ENCODE measurements around the gene SPTLC3.

SPTLC3 gene

DNA sequence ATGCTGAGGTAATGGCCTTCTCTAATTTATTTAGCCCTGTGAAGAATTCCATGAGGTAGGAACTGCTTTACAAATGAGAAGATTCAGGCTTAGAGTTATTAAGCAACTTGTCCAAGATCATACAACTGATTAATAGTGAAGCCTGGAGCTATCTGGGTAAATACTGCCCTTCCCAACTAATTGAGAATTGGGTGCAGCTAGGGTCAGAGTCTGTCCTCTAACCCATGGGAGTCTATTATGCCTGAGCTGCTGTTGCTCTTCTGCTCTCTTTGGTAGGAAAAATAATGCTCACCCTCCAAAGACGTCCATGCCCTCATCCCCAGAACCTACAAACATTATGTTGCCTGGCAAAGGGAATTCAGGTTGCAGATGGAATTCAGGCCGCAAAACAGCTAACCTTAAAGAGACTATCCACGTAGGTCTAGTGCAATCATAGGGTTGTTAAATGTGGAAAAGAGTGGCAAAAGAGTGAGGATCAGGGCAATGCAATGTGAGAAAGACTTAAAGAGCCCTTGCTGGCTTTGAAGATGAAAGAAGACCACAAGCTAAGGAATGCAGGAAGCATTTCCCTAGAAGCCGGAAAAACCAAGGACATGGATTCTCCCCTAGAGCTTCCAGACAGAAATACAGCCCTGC, 90.1 kb downstream of the SPTLC3 start:
- DNase-seq (ENCODE audit: low read depth in 2 of 2): no peak

DNA sequence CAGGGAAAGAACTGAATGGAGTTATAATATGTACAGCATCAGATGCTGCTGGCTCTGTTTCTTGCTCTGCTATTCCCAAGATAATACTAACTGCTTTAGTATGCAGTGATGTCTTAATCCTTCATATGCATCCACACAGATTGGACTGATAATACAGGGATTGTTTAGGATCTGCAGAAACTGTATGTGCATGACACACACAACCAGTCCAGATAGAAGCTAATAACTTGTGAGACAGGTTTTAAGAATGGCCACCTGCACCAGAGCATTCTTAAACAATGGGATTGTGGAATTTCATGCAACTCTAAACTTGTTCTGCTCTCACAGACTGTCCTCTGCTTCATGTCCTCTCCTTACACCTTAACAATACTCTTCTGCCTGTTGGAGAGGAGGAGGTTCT, 90.9 kb downstream of the SPTLC3 start:
- DNase-seq (ENCODE audit: low read depth in 2 of 2): no peak

GRCh38 chr20:13101276-13101675, 92.5 kb downstream of the SPTLC3 start:
- DNase-seq (ENCODE audit: low read depth in 2 of 2): no peak

DNA sequence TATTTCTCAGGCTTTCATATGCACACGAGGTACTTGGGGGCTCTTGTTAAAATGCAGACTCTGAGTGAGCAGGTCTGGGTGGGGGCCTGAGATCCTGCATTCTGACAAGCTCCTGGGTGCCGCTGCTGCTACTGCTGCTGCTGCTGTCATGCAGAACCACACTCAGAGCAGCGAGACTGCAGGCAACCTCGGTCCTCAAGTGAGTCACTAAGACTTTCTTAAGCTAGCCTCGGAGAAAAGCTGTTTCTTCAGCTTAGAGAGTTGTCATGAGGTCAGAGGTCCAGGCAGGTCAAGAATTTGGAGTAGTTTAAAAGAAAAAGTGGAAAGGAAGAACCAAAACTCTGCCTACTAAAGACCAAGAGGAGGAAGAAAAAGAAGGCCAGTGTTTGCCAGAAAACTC, 92.9 kb downstream of the SPTLC3 start:
- DNase-seq (ENCODE audit: low read depth in 2 of 2): no peak

DNA sequence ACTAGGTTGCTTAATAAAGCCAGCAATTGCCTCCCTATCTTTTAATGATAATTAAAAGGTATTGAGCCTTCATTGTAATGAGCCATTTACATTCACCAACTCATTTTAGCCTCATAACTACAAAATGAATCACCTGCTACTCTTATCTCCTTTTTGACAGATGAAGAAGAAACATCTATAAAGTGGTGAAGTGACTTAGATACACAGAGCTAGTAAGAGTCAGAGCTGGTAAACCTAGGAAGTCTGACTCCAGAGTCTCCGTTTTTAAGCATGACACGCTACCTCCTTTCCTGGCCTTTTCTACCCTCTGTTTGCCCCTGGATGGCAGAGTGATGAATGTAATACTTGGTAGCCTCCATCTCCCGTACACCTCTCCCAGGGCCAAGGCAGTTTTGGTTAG, 93.5 kb downstream of the SPTLC3 start:
- no peak for DNase-seq (ENCODE audit: low read depth in 2 of 2)

GRCh38 chr20:13102694-13103093, 93.9 kb downstream of the SPTLC3 start:
- no peak for DNase-seq (ENCODE audit: low read depth in 2 of 2)

- no peak for DNase-seq (ENCODE audit: low read depth in 2 of 2)
These were observed 96.3 kb downstream of the SPTLC3 start for GRCh38 chr20:13105039-13105438.

GRCh38 chr20:13105864-13106457, 97.2 kb downstream of the SPTLC3 start:
- DNase-seq (ENCODE audit: low read depth in 2 of 2): no peak

DNA sequence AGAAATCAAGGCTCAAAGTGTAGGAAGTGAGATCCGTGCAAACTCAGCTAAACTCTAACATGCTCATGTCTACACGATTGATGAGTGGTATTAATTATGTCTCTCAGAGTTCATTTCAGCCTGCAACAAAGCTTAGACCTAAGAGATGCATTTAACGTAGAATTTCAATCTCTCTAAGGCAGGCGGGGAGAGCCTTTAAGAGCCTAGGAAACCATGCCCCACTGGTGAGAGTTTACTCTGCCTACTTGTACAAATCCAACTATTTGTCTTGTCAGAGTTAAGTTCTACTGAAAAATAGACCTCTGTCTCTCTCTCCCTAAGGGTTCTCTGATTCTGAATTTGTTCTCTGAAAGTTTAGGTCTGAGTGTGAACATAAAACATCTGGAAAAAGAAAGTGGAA, 100.9 kb downstream of the SPTLC3 start:
- no peak for DNase-seq (ENCODE audit: low read depth in 2 of 2)

GRCh38 chr20:13110796-13111195, 102.0 kb downstream of the SPTLC3 start:
- DNase-seq (ENCODE audit: low read depth in 2 of 2): no peak

DNA sequence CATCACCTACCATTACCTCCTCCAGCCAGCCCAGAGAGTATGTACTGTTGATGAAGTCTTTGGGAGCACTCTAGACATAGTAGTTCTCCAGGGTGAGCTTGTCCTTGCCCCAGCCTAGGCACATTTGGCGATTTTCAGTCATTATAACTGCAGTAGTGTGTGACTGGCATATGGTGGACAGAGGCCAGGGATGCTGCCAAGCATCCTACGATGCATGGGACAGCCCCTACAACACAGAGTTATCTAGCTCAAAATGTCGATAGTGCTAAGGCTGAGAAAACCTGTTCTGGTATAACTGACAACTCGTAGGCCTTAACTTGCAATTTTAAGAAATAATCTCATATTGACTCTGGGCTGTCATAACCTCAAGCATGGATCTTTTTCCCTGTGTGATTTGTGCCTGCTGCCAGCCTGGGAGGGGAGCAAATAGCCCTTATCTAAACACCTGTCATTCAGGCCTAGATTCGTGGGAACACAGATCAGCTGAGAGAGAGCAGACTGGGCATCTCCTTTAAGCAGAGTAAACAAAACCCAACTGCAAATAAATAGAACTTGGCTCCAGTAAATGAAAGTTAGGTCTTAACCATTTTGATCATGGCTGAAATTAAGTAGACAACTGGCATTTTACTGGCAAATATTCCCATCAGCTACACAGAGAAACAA, 102.6 kb downstream of the SPTLC3 start:
- no peak for DNase-seq (ENCODE audit: low read depth in 2 of 2)

DNA sequence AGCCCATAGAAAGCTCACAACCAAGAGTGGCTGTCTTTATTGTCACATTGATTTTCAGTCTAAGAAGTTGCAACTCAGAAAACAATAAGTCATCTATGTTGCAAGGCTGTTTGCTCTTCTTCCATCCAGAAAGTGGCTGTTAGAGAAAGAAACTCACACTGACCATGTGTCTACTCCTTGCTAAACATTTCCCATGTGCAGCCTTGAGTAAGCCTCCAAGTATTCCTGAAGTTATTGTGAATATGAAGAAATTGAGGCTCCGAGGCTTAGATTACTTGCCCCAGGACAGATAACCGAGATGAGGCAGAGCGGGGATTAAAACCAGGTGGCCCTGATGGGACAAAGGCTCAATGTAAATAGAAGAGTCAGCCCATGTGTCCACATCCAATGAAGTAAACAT, 105.0 kb downstream of the SPTLC3 start:
- DNase-seq (ENCODE audit: low read depth in 2 of 2): no peak

DNA sequence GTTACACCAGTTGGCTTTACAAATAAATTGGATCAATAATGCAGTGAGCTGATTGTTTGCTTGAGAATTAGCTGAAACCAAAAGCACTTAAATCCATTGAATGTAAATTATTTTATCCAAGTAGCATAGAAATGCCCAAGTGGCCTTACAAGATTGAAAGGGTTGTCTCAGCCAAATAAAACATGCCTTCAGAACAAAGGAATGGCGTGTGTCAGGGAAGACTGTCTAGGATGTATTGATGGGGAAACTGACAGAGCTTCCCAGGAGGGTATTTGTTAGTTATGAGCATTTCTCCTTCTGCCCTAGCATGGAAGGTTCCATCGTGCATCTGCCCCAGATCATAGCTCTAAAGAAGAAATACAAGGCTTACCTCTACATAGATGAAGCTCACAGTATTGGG, 108.4 kb downstream of the SPTLC3 start:
- no peak for DNase-seq (ENCODE audit: low read depth in 2 of 2)

- no peak for DNase-seq (ENCODE audit: low read depth in 2 of 2)
These were observed 109.9 kb downstream of the SPTLC3 start for GRCh38 chr20:13118676-13119075.

DNA sequence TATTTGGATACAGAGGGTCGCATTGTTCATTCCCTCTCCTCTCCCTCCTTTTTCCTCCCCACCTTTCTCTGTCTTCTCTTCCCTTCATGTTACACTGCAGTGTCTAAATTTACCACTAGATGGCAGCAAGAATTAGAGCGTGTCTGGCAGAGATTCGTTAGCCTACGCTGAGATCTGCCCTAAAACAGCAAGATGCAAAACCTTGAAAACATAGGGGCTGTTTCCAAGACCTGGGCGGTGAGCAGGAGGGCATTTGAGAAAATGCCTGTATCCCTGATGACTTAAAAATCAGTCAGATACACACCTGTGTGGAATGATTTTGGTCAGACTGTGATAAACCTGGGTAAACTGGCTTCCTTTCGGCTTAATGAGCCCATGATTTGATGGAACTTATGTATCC, 110.8 kb downstream of the SPTLC3 start:
- DNase-seq (ENCODE audit: low read depth in 2 of 2): no peak

GRCh38 chr20:13120471-13120870, 111.7 kb downstream of the SPTLC3 start:
- no peak for DNase-seq (ENCODE audit: low read depth in 2 of 2)

- no peak for DNase-seq (ENCODE audit: low read depth in 2 of 2)
These were observed 113.2 kb downstream of the SPTLC3 start for GRCh38 chr20:13121840-13122515.

- DNase-seq (ENCODE audit: low read depth in 2 of 2): no peak
These were observed 116.7 kb downstream of the SPTLC3 start for GRCh38 chr20:13125486-13125885.

GRCh38 chr20:13128173-13128572, 119.4 kb downstream of the SPTLC3 start:
- DNase-seq (ENCODE audit: low read depth in 2 of 2): no peak

DNA sequence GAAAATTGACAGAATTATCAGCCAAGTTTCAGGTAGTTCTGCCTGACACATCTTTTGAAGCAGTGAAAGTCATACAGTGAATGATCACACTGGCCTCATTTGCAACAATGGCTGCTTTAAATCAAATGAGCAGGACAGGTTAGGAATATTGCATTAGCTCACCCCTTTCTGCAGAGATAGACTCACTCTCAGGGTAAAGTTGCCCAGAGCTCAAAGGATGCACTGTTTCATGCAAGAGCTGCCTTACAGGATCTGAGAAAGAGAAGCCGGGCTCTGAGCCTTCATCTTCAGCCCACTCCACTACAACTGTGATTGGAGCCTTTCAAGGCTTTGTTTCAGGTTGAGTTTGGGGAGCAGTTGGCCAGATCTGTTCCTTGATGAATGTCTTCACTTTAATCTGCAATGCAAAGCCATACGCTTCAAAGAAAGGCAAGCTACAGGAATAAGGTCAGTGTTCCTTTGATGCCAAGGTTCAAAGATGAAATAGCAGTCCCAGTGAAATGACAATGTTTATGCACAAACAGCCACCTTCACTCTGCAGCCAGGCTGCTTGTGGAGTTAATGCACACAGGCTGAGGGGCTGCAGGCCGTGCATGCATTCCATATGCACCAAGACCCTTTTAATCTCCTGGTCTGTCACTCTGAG, 121.4 kb downstream of the SPTLC3 start:
- no peak for DNase-seq (ENCODE audit: low read depth in 2 of 2)

DNA sequence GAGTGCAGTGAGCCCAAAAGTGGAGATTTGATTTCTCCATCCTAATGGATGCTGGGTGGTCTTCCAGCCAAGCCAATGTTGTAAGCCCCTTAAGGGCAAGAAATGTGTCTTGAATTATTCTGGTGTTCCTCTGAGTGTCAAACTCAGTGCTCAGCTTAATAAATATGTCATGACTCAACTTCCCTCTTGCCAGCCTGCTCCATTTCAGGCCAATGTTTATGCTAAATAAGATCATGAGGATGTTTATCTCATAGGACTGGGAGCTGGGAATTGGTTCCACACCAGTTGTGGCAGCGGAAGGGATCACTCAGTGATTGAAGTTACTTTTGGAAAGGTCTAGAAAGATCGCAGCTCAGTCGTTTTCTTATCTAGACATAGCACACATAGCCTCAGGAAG, 121.9 kb downstream of the SPTLC3 start:
- no peak for DNase-seq (ENCODE audit: low read depth in 2 of 2)

DNA sequence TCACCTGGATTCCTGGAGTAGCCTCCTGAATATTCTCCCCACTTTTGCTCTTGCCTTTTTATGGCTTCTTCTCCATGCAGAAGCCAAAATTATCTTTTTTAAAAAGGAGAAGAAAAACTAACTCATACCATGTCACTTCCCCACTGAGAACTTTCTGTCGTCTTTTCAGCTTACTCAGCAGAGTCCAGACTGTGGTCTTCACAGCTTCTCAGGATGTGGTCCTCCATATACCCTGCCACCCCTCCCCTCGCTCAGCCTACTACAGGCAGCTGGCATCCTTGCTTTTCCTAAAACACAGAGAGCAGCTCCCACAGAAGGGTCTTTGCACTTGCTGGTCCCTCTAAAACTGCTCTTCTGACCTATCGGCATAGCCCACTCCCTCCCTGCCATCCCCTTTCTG, 122.9 kb downstream of the SPTLC3 start:
- no peak for DNase-seq (ENCODE audit: low read depth in 2 of 2)
